NCI-H1092 treated with DMSO at 0.1 percent for 48 hours (cell line): Measurements from ENCODE around the gene UPK1B.

Experiments
- DNase-seq: peaks from one replicate; lab custom pipeline; 2025; lab: John Stamatoyannopoulos, UW

The UPK1B gene

GRCh38 chr3:119176778-119177177, 3.4 kb downstream of the UPK1B start:
- DNase-seq: no peak

GRCh38 chr3:119177321-119177720, 3.9 kb downstream of the UPK1B start:
- DNase-seq: no peak

DNA sequence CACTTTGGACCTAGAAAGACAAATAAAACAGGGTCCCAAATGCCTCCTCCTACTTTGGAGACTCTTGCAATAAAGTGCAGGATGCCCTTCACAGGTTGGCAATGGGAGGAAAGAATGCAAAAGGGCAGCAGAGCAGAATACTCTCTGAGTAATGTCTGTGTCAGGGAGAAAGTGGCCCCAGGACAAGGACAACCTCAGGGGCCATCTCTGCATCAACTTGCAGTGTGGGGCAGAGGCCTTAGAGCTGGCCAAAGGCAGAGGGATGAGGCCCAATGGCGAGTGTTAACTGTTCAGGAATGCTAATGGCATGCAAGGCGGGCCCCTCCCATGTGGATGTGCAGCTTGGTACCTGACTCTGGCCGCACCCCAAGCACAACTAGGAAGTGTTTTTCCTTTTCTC, 8.4 kb downstream of the UPK1B start:
- no peak for DNase-seq

DNA sequence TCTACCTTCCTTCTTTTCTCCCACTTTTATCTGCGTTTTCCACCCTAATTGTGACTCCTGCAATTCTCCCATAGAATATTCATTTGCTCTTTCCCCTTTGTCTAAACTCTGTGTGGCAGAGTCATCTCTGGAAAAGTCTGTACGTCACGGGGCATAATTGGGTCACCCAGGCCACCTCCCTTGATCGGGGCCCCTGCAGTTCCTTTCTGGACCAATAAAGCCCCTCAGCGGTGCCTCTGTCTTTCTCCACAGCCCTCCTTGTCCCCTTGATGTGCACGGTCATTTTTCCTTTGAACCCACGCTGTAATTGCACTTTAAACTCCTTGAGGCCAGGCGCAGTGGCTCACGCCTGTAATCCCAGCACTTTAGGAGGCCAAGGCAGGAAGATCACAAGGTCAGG, 10.7 kb downstream of the UPK1B start:
- DNase-seq: no peak

GRCh38 chr3:119184796-119185570, 11.6 kb downstream of the UPK1B start:
- DNase-seq: no peak

DNA sequence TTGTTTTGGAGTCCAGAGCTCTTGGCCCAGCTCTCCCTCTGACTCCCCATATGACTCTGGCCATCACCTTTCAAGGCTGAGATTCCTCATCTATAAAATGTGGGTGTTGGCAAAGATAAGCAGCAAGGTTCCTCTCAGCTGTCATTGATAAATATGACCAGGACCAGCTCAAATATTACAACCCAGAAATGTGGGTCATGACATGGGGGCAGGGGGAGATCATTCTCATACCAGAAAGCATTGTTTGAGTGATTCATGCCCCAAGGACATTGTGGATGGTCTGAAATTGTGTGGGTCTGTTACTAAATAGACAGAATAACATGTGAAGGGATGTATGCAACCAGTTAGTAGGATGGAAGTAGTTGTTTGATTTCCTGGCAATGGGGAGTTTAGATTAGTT, 13.9 kb downstream of the UPK1B start:
- DNase-seq: no peak

GRCh38 chr3:119191800-119192199, 18.4 kb downstream of the UPK1B start:
- DNase-seq: no peak

DNA sequence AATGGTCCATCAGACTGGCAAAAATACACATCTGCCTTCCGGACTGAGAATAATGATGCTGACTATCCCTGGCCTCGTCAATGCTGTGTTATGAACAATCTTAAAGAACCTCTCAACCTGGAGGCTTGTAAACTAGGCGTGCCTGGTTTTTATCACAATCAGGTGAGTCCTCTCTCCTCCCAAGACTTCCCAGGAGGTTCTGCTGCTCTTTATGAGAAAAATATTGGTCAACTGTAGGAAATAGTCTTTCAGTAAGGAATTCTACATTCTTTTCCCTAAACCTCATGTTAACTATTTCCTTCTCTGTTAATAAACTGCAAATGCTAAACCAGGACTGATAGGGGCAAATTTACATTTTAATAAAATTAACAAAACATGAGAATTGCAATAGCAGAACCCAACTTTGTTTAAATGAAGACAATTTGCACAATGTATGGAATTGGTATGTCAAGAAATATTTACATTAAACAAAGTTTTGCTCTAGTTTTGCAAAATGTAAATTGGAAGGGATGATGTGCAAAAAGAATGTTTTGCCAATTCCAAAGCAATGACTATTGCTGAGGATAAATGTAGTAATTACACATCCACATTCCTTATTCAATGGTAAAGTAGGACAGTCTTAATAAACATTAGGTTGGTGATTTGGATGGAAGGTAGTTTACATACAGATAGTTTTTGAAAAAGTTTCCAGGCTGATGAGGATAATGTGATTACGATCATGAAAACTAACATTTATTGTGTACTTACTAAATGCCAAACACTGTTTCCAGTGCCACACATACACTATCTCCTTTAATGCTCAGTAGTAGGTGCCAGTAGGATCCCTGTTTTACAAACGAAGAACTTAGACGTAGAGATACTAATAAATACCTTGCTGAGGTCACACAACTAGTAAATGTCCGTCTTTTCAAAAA, 21.1 kb downstream of the UPK1B start:
- no peak for DNase-seq

- DNase-seq: no peak
These were observed 21.7 kb downstream of the UPK1B start for GRCh38 chr3:119195151-119195476.

DNA sequence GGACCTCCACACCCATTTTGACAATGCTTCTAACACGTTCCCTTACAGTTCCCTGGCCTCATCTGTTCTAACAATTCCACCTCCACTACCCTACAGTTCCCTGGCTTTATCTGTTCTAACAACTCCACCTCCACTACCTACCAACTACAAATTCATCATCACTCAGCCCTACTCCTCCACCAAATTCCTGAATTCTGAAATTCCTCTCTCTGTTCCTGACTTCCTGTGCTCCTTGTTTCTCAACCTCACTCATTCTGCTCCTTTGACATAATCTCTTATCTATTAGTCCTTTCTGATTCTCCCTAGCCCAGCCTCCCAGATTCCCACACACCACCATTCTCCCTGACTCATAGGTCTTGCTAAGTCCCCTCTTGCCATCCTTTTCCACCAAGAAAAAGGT, 22.5 kb downstream of the UPK1B start:
- no peak for DNase-seq

DNA sequence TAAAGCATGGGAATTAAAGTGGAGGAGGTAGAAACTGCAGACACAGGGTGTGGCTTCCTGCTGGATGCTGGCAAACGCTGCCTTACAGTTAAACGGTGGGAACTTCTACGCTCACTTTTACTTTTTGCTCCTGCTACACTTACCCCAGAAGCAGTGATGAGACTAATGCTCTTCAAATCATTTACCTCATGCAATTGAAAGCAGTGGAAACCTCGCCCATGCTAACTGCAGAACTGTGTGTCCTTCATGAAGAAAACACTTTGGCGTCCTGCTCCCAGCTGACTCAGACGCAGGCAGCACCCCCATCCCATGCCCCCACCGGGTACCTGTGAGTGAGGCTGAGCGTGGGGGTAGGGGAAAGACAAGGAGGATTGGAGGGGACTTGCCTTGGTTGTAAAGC, 31.8 kb downstream of the UPK1B start:
- DNase-seq: no peak

GRCh38 chr3:119205685-119206084, 32.3 kb downstream of the UPK1B start:
- no peak for DNase-seq

DNA sequence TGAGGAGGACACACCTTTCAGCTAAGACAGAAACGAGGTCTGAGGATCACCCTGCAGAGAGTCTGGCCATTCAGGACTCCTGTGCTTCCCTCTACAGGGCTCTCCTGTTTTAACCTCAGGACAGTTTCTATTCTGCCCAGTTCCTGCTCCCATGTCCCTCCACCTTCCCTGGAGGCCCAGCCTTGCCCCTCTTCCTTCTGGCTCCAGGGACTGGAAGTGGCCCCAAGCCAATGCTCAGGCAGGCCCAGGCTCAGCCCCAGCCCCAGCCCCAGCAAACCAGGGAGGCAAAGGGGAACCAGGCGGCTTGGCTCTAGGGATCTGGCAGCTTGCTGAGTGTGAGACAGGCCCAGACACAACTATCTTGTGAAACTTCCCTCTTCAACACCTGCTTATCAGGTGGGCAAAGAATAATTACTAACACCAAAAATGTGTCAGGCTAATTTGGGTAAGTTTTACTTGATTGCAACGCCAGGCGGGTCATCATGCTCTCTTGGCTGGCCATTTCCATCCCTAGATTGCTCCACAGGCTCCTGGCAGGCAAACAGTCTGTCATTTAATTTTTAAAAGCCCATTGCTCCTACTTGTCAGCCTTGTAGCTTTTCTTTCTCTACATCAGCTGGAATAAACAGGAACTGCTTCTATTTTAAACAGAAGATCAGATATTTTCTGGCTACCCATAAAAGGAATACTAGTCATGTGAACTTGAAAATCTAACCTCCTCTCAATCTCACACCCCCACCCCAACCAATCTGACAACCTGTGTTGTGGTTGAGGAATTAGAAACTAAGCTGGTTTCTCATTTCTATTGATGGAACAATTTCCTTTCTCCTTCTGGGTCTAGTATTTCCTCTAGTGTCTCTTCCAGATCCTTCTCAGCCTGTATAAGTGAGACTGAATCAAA, 33.5 kb downstream of the UPK1B start:
- no peak for DNase-seq

- no peak for DNase-seq
These were observed 34.1 kb downstream of the UPK1B start for GRCh38 chr3:119207512-119207875.

- no peak for DNase-seq
These were observed 37.8 kb downstream of the UPK1B start for GRCh38 chr3:119211193-119211592.

- DNase-seq: no peak
These were observed 38.4 kb downstream of the UPK1B start for GRCh38 chr3:119211803-119212202.

- DNase-seq: no peak
These were observed 45.7 kb downstream of the UPK1B start for GRCh38 chr3:119219069-119219468.

GRCh38 chr3:119220198-119220597, 46.8 kb downstream of the UPK1B start:
- no peak for DNase-seq

DNA sequence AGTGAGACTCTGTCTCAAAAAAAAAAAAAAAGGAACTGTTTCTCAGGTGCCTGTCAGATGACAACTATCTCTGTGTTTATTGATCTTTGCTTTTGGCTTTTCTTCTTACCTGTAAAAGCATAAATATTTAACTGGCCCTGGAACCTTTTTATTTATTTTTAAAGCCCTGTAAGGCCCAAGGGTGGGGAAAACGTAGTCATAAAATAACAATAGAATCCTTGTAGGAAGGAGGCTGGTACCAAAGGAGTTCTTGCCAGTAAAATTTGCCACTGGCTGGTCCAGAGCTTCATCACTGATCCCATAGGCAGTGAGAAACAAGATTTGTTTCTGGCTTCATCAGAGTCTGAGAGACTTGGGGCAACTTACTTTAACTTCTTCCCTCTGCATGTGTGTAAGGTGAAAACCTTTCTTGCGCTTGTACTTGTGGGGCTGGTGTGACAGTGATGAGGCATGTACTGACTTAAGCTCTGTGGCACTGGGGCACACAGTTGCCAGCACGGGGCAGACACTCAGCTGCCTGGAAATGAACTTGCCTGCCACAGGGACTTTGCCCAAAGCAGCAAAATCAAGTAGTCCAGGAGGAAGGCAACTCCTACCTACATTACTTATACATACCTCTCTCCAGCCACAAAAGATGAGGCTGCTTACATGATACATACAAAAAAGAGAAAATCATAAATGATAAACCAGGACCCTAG, 47.7 kb downstream of the UPK1B start:
- no peak for DNase-seq

DNA sequence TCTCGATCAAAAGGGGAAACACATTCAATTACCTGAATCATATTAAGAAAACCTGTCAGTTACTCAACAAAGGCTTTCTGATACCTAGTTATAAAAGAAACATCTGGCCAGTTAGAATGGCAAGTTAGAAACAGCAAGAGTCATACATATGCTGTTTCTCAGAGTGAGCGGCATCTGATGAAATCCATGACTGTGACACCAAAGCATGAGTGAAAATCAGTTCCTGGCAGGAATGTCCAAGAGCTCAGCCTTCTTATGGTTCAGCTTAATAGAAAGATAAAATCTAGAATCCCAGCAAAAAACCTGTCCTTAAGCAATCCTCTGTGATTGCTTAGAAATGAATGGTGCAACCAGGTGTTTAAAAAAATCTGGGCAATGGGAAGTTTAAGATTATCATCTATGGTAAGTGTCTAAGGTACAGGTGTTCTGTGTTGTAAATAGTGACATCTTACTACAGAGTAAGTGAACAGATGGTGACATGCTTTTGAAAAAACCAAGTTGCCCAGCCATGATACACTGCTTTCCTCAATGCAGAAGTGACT, 48.5 kb downstream of the UPK1B start:
- no peak for DNase-seq

- no peak for DNase-seq
These were observed 49.0 kb downstream of the UPK1B start for GRCh38 chr3:119222391-119222790.

GRCh38 chr3:119223511-119223910, 50.1 kb downstream of the UPK1B start:
- DNase-seq: no peak
